Measurements from ENCODE around the gene ATXN1.

The ATXN1 gene

GRCh38 chr6:16746812-16747211, 14.4 kb downstream of the ATXN1 start:
- Mint-ChIP-seq H3K4me1 (peaks cover 59% of the 10 kb centered on the region), H3K9me3 (no peaks in the 10 kb centered on the region), H3K27me3 (no peaks in the 10 kb centered on the region), H3K4me3 (no peak overlapping the region), H3K36me3 (peaks cover 82% of the 10 kb centered on the region), H3K27ac (no peak overlapping the region)
- no peak for ATAC-seq

- Mint-ChIP-seq H3K36me3 (peaks cover 82% of the 10 kb centered on the region), H3K9me3 (no peaks in the 10 kb centered on the region), H3K4me3 (no peak overlapping the region), H3K4me1 (peaks cover 59% of the 10 kb centered on the region), H3K27me3 (no peaks in the 10 kb centered on the region), H3K27ac (no peak overlapping the region)
- no peak for ATAC-seq
Observed at GRCh38 chr6:16746401-16746800, 14.9 kb downstream of the ATXN1 start.

- no peak overlapping the region for H3K27ac Mint-ChIP-seq
- H3K9me3 Mint-ChIP-seq = no peaks in the 10 kb centered on the region
- ATAC-seq = no peak
- peaks cover 69% of the 10 kb centered on the region for H3K36me3 Mint-ChIP-seq
- H3K27me3 Mint-ChIP-seq = no peaks in the 10 kb centered on the region
- no peak overlapping the region for H3K4me3 Mint-ChIP-seq
- peaks cover 49% of the 10 kb centered on the region for H3K4me1 Mint-ChIP-seq
Observed at GRCh38 chr6:16743664-16744210, 17.5 kb downstream of the ATXN1 start.

GRCh38 chr6:16742116-16742515, 19.1 kb downstream of the ATXN1 start:
- H3K27me3 Mint-ChIP-seq = no peaks in the 10 kb centered on the region
- no peak for ATAC-seq
- peaks cover 70% of the 10 kb centered on the region for H3K36me3 Mint-ChIP-seq
- H3K4me3 Mint-ChIP-seq = no peak overlapping the region
- no peaks in the 10 kb centered on the region for H3K9me3 Mint-ChIP-seq
- H3K27ac Mint-ChIP-seq = no peak overlapping the region
- peaks cover 47% of the 10 kb centered on the region for H3K4me1 Mint-ChIP-seq

- Mint-ChIP-seq H3K4me3 (no peak overlapping the region), H3K36me3 (peaks cover 76% of the 10 kb centered on the region), H3K27me3 (no peaks in the 10 kb centered on the region), H3K27ac (no peak overlapping the region), H3K9me3 (no peaks in the 10 kb centered on the region), H3K4me1 (peaks cover 48% of the 10 kb centered on the region)
- ATAC-seq = peak; percentile 39
Observed at GRCh38 chr6:16741112-16742016, 19.9 kb downstream of the ATXN1 start.

- Mint-ChIP-seq H3K27me3 (no peaks in the 10 kb centered on the region), H3K36me3 (peaks cover 67% of the 10 kb centered on the region), H3K27ac (no peak overlapping the region), H3K9me3 (no peaks in the 10 kb centered on the region), H3K4me3 (no peak overlapping the region), H3K4me1 (peaks cover 39% of the 10 kb centered on the region)
- ATAC-seq = no peak
Observed at GRCh38 chr6:16740097-16740496, 21.2 kb downstream of the ATXN1 start.

- H3K27me3 Mint-ChIP-seq = no peaks in the 10 kb centered on the region
- H3K27ac Mint-ChIP-seq = no peak overlapping the region
- peaks cover 35% of the 10 kb centered on the region for H3K4me1 Mint-ChIP-seq
- no peak overlapping the region for H3K4me3 Mint-ChIP-seq
- H3K36me3 Mint-ChIP-seq = peaks cover 66% of the 10 kb centered on the region
- no peak for ATAC-seq
- no peaks in the 10 kb centered on the region for H3K9me3 Mint-ChIP-seq
Observed at GRCh38 chr6:16739329-16739801, 21.9 kb downstream of the ATXN1 start.

- Mint-ChIP-seq H3K27ac (no peak overlapping the region), H3K27me3 (no peaks in the 10 kb centered on the region), H3K4me1 (peaks cover 30% of the 10 kb centered on the region), H3K36me3 (peaks cover 61% of the 10 kb centered on the region), H3K4me3 (no peak overlapping the region), H3K9me3 (no peaks in the 10 kb centered on the region)
- no peak for ATAC-seq
Observed at GRCh38 chr6:16737925-16738324, 23.3 kb downstream of the ATXN1 start.

- Mint-ChIP-seq H3K4me1 (peaks cover 30% of the 10 kb centered on the region), H3K9me3 (no peaks in the 10 kb centered on the region), H3K27ac (no peak overlapping the region), H3K27me3 (no peaks in the 10 kb centered on the region), H3K36me3 (peaks cover 58% of the 10 kb centered on the region), H3K4me3 (no peak overlapping the region)
- no peak for ATAC-seq
Observed at GRCh38 chr6:16736856-16737775, 24.1 kb downstream of the ATXN1 start.

- Mint-ChIP-seq H3K27ac (no peak overlapping the region), H3K36me3 (peaks cover 58% of the 10 kb centered on the region), H3K4me1 (peaks cover 46% of the 10 kb centered on the region), H3K4me3 (no peak overlapping the region), H3K9me3 (no peaks in the 10 kb centered on the region), H3K27me3 (no peaks in the 10 kb centered on the region)
- ATAC-seq = no peak
Observed at GRCh38 chr6:16735014-16735413, 26.2 kb downstream of the ATXN1 start.

GRCh38 chr6:16733085-16733484, 28.2 kb downstream of the ATXN1 start:
- H3K27me3 Mint-ChIP-seq = no peaks in the 10 kb centered on the region
- peak overlapping the region; percentile 66 for H3K27ac Mint-ChIP-seq
- H3K9me3 Mint-ChIP-seq = no peaks in the 10 kb centered on the region
- peaks cover 50% of the 10 kb centered on the region for H3K4me1 Mint-ChIP-seq
- no peak for ATAC-seq
- peaks cover 52% of the 10 kb centered on the region for H3K36me3 Mint-ChIP-seq
- H3K4me3 Mint-ChIP-seq = no peak overlapping the region

- H3K4me1 Mint-ChIP-seq = peaks cover 42% of the 10 kb centered on the region
- H3K27ac Mint-ChIP-seq = peak overlapping the region; percentile 66
- peak; percentile 90 for ATAC-seq
- H3K27me3 Mint-ChIP-seq = no peaks in the 10 kb centered on the region
- peak overlapping the region; percentile 45 for H3K4me3 Mint-ChIP-seq
- peaks cover 42% of the 10 kb centered on the region for H3K36me3 Mint-ChIP-seq
- no peaks in the 10 kb centered on the region for H3K9me3 Mint-ChIP-seq
Observed at GRCh38 chr6:16731478-16732051, 29.7 kb downstream of the ATXN1 start.

- Mint-ChIP-seq H3K27me3 (no peaks in the 10 kb centered on the region), H3K4me3 (peak overlapping the region; percentile 32), H3K4me1 (peaks cover 49% of the 10 kb centered on the region), H3K9me3 (no peaks in the 10 kb centered on the region), H3K36me3 (peaks cover 41% of the 10 kb centered on the region), H3K27ac (peak overlapping the region; percentile 66)
- ATAC-seq = no peak
Observed at GRCh38 chr6:16730738-16731477, 30.4 kb downstream of the ATXN1 start.

GRCh38 chr6:16729744-16730143, 31.5 kb downstream of the ATXN1 start:
- Mint-ChIP-seq H3K27ac (no peak overlapping the region), H3K4me1 (peaks cover 61% of the 10 kb centered on the region), H3K9me3 (no peaks in the 10 kb centered on the region), H3K36me3 (peaks cover 52% of the 10 kb centered on the region), H3K27me3 (no peaks in the 10 kb centered on the region), H3K4me3 (no peak overlapping the region)
- no peak for ATAC-seq
